Gastrocnemius medialis (tissue), 4 donors: Measurements from ENCODE around the gene PAGR1. TPM values are rescaled to one million over a fixed set of nuclear protein-coding genes. Genes with fewer than 3 reads are reported as not detected.
A peak's percentile ranks its signal among the peaks of the same experiment; 100 is the strongest.

Source experiments
- ATAC-seq, 2 donors: fragments of 150-250 bp; one replicate each; pipeline ENCODE4 v1.9.1; 2016
- DNase-seq, 2 donors: peaks; one replicate each; pipeline ENCODE4 v3.0.0-alpha.2; 2019
- H3K27ac ChIP-seq, 4 donors: fragments of 200-600 bp; sonication (generic); 1 replicate in 1 of 4; 2 replicates in 3 of 4; pipeline ENCODE4 v1.5.1; 2016 to 2018; ENCODE audit warnings: mild to moderate bottlenecking in 2 of 4, moderate library complexity in 1 of 4
- H3K27me3 ChIP-seq, 3 donors: fragments of 200-600 bp; sonication (generic) in 2 of 3; 1 replicate in 1 of 3; 2 replicates in 2 of 3; pipeline versions ENCODE4 v1.5.1 to v1.6.0; 2016 to 2019; ENCODE audit warnings: mild to moderate bottlenecking in 1 of 3, moderate library complexity in 1 of 3
- H3K36me3 ChIP-seq, 2 donors: fragments of 200-600 bp; sonication (generic) in 1 of 2; one replicate each; pipeline ENCODE4 v1.5.1; 2017 to 2018
- H3K4me1 ChIP-seq, 2 donors: fragments of 200-600 bp; sonication (generic) in 1 of 2; one replicate each; pipeline ENCODE4 v1.5.1; 2016 to 2017; ENCODE audit warnings: mild to moderate bottlenecking in 2 of 2
- H3K4me3 ChIP-seq, 4 donors: fragments of 200-600 bp; sonication (generic) in 3 of 4; 1 replicate in 1 of 4; 2 replicates in 3 of 4; pipeline ENCODE4 v1.5.1; 2016 to 2019; ENCODE audit warnings: mild to moderate bottlenecking in 2 of 4
- H3K9me3 ChIP-seq, 3 donors: fragments of 200-600 bp; sonication (generic) in 2 of 3; 1 replicate in 1 of 3; 2 replicates in 2 of 3; pipeline ENCODE4 v1.5.1; 2016 to 2019
- CTCF ChIP-seq, 5 experiments: fragments of 450-650 bp in 3 of 5; fragments of 200-600 bp in 2 of 5; sonication (generic) in 2 of 5; IDR thresholded peaks in 4 of 5; conservative IDR thresholded peaks in 1 of 5; 1 replicate in 4 of 5; 2 replicates in 1 of 5; pipeline ENCODE4 v1.5.1; 2016 to 2019; ENCODE audit warnings: antibody characterized with exemption in 5 of 5, mild to moderate bottlenecking in 3 of 5, moderate library complexity in 3 of 5
- POLR2A ChIP-seq, 2 donors: fragments of 450-650 bp; IDR thresholded peaks; one replicate each; pipeline ENCODE4 v1.6.1; 2017; ENCODE audit warnings: antibody characterized with exemption in 2 of 2, mild to moderate bottlenecking in 2 of 2, moderate library complexity in 2 of 2
- in situ Hi-C, 4 donors: fragments of 200-750 bp; cut with MboI; loops; one replicate each; pipeline versions ENCODE4 v1.15.0 to v1.8.0; 2017; ENCODE audit warnings: low sequenced_read_pairs in 4 of 4
- intact Hi-C: fragments of 100-400 bp; cut with DNase I; formaldehyde crosslinking; loops from one replicate; pipeline ENCODE4 v1.15.1; 2023; ENCODE audit warnings: low total_unique reads
- total RNA-seq, 4 donors: library from RNA; depleted of rRNA; stranded (reverse); fragments of >200 nt; gene quantifications; one replicate each; pipeline versions ENCODE4 v1.1.0 to v1.2.3, GENCODE V29; 2016

Gene PAGR1
- total RNA-seq, 4 donors from 2014 or later: 15.5 to 29.2 (median 21.7) TPM

DNA sequence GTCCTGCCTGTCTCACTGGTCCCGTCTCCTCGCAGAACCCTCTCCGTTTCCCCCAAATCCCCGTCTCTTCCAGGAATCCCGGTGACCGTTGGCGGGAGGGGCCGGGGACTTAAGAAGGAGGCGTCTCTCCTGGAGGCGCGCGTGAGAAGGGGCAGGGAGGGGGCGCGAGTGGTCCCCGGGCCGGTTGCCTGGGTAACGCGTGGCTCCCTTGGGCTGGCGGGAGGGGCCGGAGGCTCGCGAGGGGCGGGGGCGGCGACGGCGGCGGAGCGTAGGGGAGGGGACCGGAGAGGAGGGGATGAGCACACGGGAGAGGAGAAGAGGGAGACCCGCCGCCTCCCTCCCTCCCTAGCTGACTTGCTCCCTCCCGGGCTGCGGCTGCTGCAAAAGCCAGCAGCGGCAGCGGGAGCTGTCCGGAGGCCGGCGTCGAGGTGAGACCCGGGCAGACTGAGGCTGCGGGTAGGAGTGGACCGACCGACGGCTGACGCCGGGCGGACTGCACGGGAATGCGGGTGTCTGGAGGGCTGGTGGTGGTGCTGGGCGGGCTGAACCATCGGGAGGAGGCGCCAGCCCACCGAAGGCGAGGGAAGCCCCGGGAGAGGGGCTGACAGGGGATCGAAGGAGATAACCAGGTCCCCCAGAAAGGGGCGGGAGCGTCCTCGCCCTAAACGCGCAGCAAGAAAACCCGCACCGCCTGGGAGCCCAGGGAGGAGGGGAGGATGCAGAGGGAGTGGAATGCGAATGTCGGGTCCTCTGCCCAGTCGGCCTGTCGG lies 3.9 kb upstream of the PAGR1 start, which contains the start of gene PRRT2:
Gene PRRT2, plus strand, starts transcription at position 298 of the 770 bp plus-strand sequence. CDS start 862 bp downstream, outside the sequence.
- no peak for TF ChIP-seq POLR2A (IDR thresholded peaks at IDR 0.05)
- no peak for TF ChIP-seq CTCF (IDR thresholded peaks at IDR 0.05 in 4 of 5, conservative IDR thresholded peaks at IDR 0.05 in 1 of 5)

GRCh38 chr16:29812754-29813643 lies 3.0 kb upstream of the PAGR1 start:
- Histone ChIP-seq H3K27me3 (no peaks in the 10 kb centered on the region), H3K9me3 (no peaks in the 10 kb centered on the region), H3K27ac (peak overlapping the region; percentile 30 to 99 (median 92)), H3K4me1 (peaks cover 56 to 64% of the 10 kb centered on the region in 2 donors), H3K36me3 (peaks cover 0 to 11% of the 10 kb centered on the region in 2 donors), H3K4me3 (peak overlapping the region in 3 of 4 donors; percentile 60 to 78 (median 63))
- in situ Hi-C loops (no loop called here), intact Hi-C loops (loop anchor here (5.0 to 10.0 kb wide), 2 partner anchors 164 to 712 kb away; partner anchors contain the start of gene ZNF768)
- DNase-seq (no peak), ATAC-seq (no peak)
- TF ChIP-seq POLR2A (IDR thresholded peaks at IDR 0.05) (no peak), CTCF (IDR thresholded peaks at IDR 0.05 in 4 of 5, conservative IDR thresholded peaks at IDR 0.05 in 1 of 5) (no peak)

More for the DNA sequence above, 3.9 kb upstream of the PAGR1 start, which contains the start of gene PRRT2:
- no peaks in the 10 kb centered on the region for H3K9me3 ChIP-seq
- in situ Hi-C loops: no loop called here
- H3K27me3 ChIP-seq: no peaks in the 10 kb centered on the region
- intact Hi-C loops: loop anchor here (5.0 to 10.0 kb wide), 2 partner anchors 165 to 713 kb away; partner anchors contain the start of gene ZNF768
- H3K4me1 ChIP-seq: peaks cover 55 to 58% of the 10 kb centered on the region in 2 donors
- peak within 1 kb of the TSS; percentile 60 to 83 (median 70) for H3K4me3 ChIP-seq
- H3K36me3 ChIP-seq: peaks cover 0 to 11% of the 10 kb centered on the region in 2 donors
- no peak for ATAC-seq
- peak in 1 of 2 donors; percentile 39 for DNase-seq
- H3K27ac ChIP-seq: peak within 1 kb of the TSS; percentile 89 to 99 (median 96)

GRCh38 chr16:29813644-29814562 lies 2.0 kb upstream of the PAGR1 start:
- H3K4me1 ChIP-seq: peaks cover 49 to 58% of the 10 kb centered on the region in 2 donors
- H3K4me3 ChIP-seq: no peak overlapping the region
- no peak for DNase-seq
- peak overlapping the region in 3 of 4 donors; percentile 30 to 99 (median 96) for H3K27ac ChIP-seq
- intact Hi-C loops (loop anchor here (5.0 to 10.0 kb wide), 2 partner anchors 163 to 711 kb away; partner anchors contain the start of gene ZNF768), in situ Hi-C loops (no loop called here)
- peaks cover 0 to 13% of the 10 kb centered on the region in 2 donors for H3K36me3 ChIP-seq
- no peaks in the 10 kb centered on the region for H3K9me3 ChIP-seq
- no peak for ATAC-seq
- no peaks in the 10 kb centered on the region for H3K27me3 ChIP-seq
- TF ChIP-seq POLR2A (IDR thresholded peaks at IDR 0.05) (no peak), CTCF (IDR thresholded peaks at IDR 0.05 in 4 of 5, conservative IDR thresholded peaks at IDR 0.05 in 1 of 5) (no peak)

GRCh38 chr16:29814592-29814991 lies 1.4 kb upstream of the PAGR1 start:
- H3K36me3 ChIP-seq: peaks cover 0 to 13% of the 10 kb centered on the region in 2 donors
- H3K27me3 ChIP-seq: no peaks in the 10 kb centered on the region
- peak overlapping the region; percentile 91 to 99 (median 95) for H3K27ac ChIP-seq
- intact Hi-C loops (loop anchor here (5.0 to 10.0 kb wide), 2 partner anchors 163 to 710 kb away; partner anchors contain the start of gene ZNF768), in situ Hi-C loops (no loop called here)
- DNase-seq: no peak
- no peak overlapping the region for H3K4me3 ChIP-seq
- peaks cover 44 to 54% of the 10 kb centered on the region in 2 donors for H3K4me1 ChIP-seq
- no peak for TF ChIP-seq POLR2A (IDR thresholded peaks at IDR 0.05)
- TF ChIP-seq CTCF (IDR thresholded peaks at IDR 0.05 in 4 of 5, conservative IDR thresholded peaks at IDR 0.05 in 1 of 5): no peak
- ATAC-seq: no peak
- no peaks in the 10 kb centered on the region for H3K9me3 ChIP-seq
